ENCODE data around the gene SCN1B.
"Not testable (repeated sequence)": the region's sequence is repeated elsewhere in the genome, so short reads cannot be mapped to it uniquely, and the experiment has no call there.

Gene SCN1B

DNA sequence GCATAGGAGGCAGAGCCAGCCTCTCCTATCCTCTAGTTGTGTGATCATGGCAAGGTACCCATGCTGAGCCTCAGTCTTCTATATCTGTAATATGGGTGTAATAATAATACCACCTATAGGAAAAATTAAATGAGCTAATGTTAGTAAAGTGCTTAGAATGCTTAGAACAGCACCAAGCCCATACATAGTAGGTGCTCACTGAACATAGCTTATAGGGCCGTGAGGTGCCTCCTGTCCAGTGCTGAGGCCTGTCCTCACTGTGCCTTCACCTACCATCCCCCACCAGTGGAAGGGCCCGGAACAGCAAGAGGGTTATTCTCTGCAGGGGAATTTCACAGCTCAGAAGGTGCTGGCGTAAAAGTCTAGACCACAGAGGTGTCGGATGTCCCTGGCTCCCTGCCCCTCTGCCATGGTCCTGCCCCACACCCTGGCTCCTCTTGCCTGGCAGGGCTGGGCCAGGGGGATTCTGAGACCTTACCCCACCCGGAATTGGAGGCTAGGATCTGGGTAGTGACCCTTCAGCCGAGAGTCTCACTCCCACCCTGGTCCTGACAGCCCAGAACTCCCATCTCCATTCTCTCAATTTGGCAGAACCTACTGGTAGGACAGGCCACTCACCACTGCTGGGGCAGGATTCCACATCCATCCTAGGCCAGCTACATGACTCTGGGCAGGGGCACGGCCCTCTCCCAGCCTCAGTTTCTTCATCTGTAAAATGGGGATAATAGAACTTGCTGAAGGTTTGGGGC is 2.2 kb upstream of the SCN1B start:
- ChIA-PET POLR2A (no interaction called here), CTCF (interaction anchor here (1.1 kb wide), 1 partner anchor 16 kb away, joined by 3 read pairs; no protein-coding TSS in a partner anchor)
- DNase-seq (ENCODE audit: extremely low spot score), result no peak
- TF ChIP-seq FOXM1 (IDR thresholded peaks at IDR 0.05; ENCODE audit: borderline replicate concordance), result no peak
- no peak for TF ChIP-seq TARDBP (IDR thresholded peaks at IDR 0.05)

DNA sequence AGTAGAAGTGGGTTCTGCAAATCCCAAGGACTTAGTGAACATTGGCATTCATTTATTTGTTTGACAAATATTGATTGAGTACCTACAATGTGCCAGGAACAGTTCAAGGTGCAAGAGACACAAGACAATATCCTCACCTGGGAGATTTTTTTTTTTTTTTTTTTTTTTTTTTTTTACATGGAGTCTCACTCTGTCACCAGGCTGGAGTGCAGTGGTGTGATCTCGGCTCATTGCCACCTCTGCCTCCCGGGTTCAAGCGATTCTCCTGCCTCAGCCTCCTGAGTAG is 1.7 kb upstream of the SCN1B start:
- peak; percentile 42 for TF ChIP-seq ZNF384 (IDR thresholded peaks at IDR 0.05)
- CTCF ChIA-PET; POLR2A ChIA-PET; DNase-seq (ENCODE audit: extremely low spot score): not testable (repeated sequence)

DNA sequence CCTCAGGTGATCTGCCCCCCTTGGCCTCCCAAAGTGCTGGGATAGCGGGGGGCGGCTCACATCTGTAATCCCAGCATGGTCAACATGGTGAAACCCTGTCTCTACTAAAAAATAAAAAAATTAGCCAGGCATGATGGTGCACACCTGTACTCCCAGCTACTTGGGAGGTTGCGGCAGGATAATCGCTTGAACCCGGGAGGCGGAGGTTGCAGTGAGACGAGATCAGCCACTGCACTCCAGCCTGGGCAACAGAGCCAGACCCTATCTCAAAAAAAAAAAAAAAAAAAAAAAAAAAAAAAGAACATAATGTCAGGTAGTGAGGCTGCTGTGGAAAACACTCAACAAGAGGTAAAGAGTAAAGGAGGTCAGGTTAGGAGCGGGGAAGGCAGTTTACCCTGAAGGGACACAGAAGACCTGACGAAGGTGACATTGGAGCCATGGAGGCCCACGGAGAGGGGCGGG is 964 bp upstream of the SCN1B start:
- TF ChIP-seq ZNF384 (IDR thresholded peaks at IDR 0.05), result peak; percentile 86
- CTCF ChIA-PET; POLR2A ChIA-PET; DNase-seq (ENCODE audit: extremely low spot score): not testable (repeated sequence)

DNA sequence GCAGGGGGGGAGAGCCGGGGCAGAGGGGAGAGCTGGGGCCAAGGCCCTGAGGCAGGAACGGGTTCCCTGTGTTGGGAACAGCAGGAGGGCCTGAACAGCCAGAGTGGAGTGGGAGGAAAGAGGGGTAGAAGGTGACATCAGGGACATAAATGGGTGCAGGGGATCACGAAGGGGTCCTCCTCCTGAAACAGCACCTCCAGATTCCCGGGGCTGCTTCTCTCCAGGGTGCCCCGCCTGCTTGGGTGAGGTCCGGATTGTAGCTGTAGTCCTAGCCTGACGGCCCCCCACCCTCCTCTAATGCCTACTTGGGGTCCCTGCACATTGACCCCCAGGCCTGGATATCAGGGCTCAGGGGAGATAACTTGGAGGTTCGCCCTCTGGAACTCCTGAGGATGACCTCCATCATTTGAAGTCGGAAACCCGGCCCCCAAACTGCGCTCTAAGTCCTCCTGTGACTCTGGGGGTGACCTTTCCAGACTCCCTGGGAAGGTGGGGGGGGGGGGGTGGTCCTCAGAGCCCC is 473 bp upstream of the SCN1B start:
- no peak for TF ChIP-seq ARNT (IDR thresholded peaks at IDR 0.05)
- TF ChIP-seq FOXA1 (IDR thresholded peaks at IDR 0.05), result no peak
- no peak for TF ChIP-seq CTBP1 (IDR thresholded peaks at IDR 0.05; ENCODE audit: borderline replicate concordance)
- TF ChIP-seq ZNF384 (IDR thresholded peaks at IDR 0.05), result no peak
- no peak for TF ChIP-seq TARDBP (IDR thresholded peaks at IDR 0.05)
- POLR2A ChIA-PET, result no interaction called here
- CTCF ChIA-PET, result no interaction called here
- peak; percentile 30 for DNase-seq (ENCODE audit: extremely low spot score)

DNA sequence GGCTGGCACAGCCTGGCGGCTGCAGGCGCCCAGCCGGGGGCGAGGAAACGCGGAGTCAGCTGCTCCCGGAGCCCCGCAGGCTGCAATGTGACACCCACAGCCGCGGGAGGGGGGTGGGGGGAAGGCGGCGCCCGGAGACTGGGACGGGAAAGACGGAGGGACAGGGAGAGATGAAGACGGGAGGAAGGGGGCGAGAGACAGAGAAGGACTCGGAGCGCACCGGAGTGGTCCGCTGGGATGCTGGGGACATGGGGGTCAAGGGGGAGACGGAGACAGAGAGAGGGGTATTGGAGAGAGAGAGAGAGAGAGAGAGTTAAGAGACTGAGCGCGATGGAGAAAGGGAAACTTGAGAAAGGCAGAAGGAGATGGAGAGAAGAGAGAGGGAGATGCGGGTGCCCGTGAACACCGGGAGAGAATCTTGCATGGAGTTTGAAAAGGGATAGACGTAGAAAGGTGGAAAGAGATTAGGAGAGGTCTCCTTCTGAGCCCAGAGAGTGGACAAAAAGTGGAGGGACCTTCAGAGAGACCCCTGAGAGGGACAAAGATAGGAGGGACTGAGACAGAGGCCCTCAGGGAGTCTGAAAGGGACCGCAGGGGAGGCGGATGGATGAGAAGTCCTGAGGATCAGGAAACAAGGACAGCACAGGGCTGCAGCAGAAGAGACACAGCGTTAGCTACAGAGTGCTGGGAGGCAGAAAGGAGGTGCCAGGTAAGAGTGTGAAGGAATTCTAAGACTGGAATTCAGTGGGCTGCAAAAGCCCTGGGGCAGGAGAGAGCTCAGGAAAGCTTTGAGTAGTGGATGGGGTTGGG is 1.0 kb downstream of the SCN1B start:
- peak; percentile 48 for DNase-seq (ENCODE audit: extremely low spot score)
- CTCF ChIA-PET, result no interaction called here
- POLR2A ChIA-PET, result no interaction called here
- TF ChIP-seq HDGF (IDR thresholded peaks at IDR 0.05; ENCODE audit: borderline replicate concordance) (no peak), FOXM1 (IDR thresholded peaks at IDR 0.05; ENCODE audit: borderline replicate concordance) (no peak), NFRKB (IDR thresholded peaks at IDR 0.05) (no peak)

DNA sequence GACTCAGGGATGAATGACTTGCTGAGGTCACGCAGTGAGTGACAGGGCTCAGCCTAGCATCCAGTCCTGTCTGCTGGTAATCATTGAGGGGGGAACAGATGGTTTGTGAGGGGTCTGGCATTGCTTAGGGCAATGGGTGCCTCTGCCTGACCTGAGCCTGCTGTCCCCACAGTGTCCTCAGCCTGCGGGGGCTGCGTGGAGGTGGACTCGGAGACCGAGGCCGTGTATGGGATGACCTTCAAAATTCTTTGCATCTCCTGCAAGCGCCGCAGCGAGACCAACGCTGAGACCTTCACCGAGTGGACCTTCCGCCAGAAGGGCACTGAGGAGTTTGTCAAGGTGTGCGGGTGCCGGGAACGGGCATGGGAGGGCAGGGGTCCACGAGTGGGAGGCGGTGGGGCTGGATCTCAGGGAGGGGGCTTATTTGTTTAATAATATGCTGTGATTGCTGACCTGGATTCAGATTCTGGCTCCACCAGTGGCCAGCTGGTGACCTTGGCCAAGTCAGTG is 2.1 kb downstream of the SCN1B start:
- ChIA-PET CTCF (no interaction called here), POLR2A (no interaction called here)
- no peak for DNase-seq (ENCODE audit: extremely low spot score)
- TF ChIP-seq BHLHE40 (IDR thresholded peaks at IDR 0.05; ENCODE audit: borderline replicate concordance), result no peak
- TF ChIP-seq ZNF384 (IDR thresholded peaks at IDR 0.05), result no peak
- TF ChIP-seq HDGF (IDR thresholded peaks at IDR 0.05; ENCODE audit: borderline replicate concordance), result no peak
- TF ChIP-seq, protein P1, sequence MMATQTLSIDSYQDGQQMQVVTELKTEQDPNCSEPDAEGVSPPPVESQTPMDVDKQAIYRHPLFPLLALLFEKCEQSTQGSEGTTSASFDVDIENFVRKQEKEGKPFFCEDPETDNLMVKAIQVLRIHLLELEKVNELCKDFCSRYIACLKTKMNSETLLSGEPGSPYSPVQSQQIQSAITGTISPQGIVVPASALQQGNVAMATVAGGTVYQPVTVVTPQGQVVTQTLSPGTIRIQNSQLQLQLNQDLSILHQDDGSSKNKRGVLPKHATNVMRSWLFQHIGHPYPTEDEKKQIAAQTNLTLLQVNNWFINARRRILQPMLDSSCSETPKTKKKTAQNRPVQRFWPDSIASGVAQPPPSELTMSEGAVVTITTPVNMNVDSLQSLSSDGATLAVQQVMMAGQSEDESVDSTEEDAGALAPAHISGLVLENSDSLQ (IDR thresholded peaks at IDR 0.05), result no peak

DNA sequence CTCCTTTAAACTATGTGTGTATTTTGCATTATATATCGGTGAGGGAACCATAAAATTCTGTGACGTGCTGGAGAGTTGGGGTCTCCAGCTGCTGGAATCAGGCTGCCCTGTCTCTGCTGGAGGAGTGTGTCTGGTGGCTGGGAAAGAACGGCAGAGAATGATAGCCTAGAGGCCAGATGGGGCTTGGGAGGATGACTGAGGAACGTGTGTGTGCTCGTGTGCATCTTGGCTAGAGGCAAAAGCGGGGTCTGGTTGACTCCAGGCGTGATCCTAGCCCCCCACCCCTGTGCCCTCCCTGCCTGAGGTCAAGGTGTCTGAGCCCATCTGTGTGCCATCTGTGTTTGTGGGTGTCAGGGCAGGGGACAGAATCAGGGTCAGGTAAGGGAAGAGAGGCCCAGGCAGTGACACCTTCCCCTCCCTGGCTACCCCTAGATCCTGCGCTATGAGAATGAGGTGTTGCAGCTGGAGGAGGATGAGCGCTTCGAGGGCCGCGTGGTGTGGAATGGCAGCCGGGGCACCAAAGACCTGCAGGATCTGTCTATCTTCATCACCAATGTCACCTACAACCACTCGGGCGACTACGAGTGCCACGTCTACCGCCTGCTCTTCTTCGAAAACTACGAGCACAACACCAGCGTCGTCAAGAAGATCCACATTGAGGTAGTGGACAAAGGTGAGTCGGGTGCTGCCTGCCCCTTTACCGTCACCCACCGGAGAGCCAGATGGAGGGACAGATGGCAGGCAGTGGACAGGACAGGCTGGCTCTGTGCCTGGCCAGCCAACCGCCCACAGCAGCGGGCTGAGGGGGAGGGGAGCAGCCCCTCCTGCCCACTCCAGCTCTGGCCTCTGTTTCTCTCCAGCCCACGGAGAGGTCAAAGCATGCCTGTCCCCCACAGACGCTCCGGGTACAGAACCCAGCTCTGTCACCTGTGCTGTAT is 3.1 kb downstream of the SCN1B start:
- CTCF ChIA-PET, result interaction anchor here (1.4 kb wide), 1 partner anchor 11 kb away, joined by 7 read pairs; no protein-coding TSS in a partner anchor
- TF ChIP-seq ELF4 (IDR thresholded peaks at IDR 0.05), result no peak
- TF ChIP-seq FOXA1 (IDR thresholded peaks at IDR 0.05), result no peak
- TF ChIP-seq ARNT (IDR thresholded peaks at IDR 0.05), result no peak
- TF ChIP-seq BHLHE40 (IDR thresholded peaks at IDR 0.05; ENCODE audit: borderline replicate concordance), result no peak
- TF ChIP-seq ZNF384 (IDR thresholded peaks at IDR 0.05), result no peak
- TF ChIP-seq, protein P1 (IDR thresholded peaks at IDR 0.05), result no peak
- no peak for TF ChIP-seq L3MBTL2 (conservative IDR thresholded peaks at IDR 0.05)
- no peak for TF ChIP-seq NFRKB (IDR thresholded peaks at IDR 0.05)
- TF ChIP-seq TARDBP (IDR thresholded peaks at IDR 0.05), result no peak
- TF ChIP-seq SP1 (IDR thresholded peaks at IDR 0.05), result no peak
- TF ChIP-seq HDGF (IDR thresholded peaks at IDR 0.05; ENCODE audit: borderline replicate concordance), result no peak
- TF ChIP-seq CTBP1 (IDR thresholded peaks at IDR 0.05; ENCODE audit: borderline replicate concordance), result no peak
- TF ChIP-seq FOXM1 (IDR thresholded peaks at IDR 0.05; ENCODE audit: borderline replicate concordance), result no peak
- TF ChIP-seq LEF1 (IDR thresholded peaks at IDR 0.05; ENCODE audit: borderline replicate concordance), result no peak
- no peak for TF ChIP-seq SUZ12 (IDR thresholded peaks at IDR 0.05)
- TF ChIP-seq FOXK2 (IDR thresholded peaks at IDR 0.05), result no peak
- DNase-seq (ENCODE audit: extremely low spot score), result no peak
- POLR2A ChIA-PET, result no interaction called here

Data from HEK293T (cell line).